Activated naive CD8-positive, alpha-beta T cell treated with anti-CD3 and anti-CD28 coated beads, Interleukin-2, amount 50 U/mL, for 24 hours (primary cell): ENCODE results near the gene TNFAIP3.
A peak's percentile ranks its signal among the peaks of the same experiment; 100 is the strongest.
"Not testable (repeated sequence)": the region's sequence is repeated elsewhere in the genome, so short reads cannot be mapped to it uniquely, and the experiment has no call there.

Experiments
- ATAC-seq: fragments of 150-1000 bp; cut with Tn5 transposase; one replicate; pipeline ENCODE4 v1.10.0; 2021
- DNase-seq: peaks from one replicate; pipeline ENCODE4 v3.0.0; 2021
- H3K27ac Mint-ChIP-seq: one replicate; pipeline ENCODE4 v1.8.0; 2021; ENCODE audit warnings: mild to moderate bottlenecking, mixed read lengths
- H3K27me3 Mint-ChIP-seq: one replicate; pipeline ENCODE4 v1.8.0; 2021; ENCODE audit warnings: mixed read lengths
- H3K36me3 Mint-ChIP-seq: one replicate; pipeline ENCODE4 v1.8.0; 2021; ENCODE audit warnings: low read depth, mixed read lengths
- H3K4me1 Mint-ChIP-seq: one replicate; pipeline ENCODE4 v1.8.0; 2021; ENCODE audit warnings: mixed read lengths
- H3K4me3 Mint-ChIP-seq: one replicate; pipeline ENCODE4 v1.8.0; 2021; ENCODE audit warnings: mild to moderate bottlenecking, moderate library complexity, mixed read lengths
- H3K9me3 Mint-ChIP-seq: one replicate; pipeline ENCODE4 v1.8.0; 2021; ENCODE audit warnings: mixed read lengths

Gene TNFAIP3

DNA sequence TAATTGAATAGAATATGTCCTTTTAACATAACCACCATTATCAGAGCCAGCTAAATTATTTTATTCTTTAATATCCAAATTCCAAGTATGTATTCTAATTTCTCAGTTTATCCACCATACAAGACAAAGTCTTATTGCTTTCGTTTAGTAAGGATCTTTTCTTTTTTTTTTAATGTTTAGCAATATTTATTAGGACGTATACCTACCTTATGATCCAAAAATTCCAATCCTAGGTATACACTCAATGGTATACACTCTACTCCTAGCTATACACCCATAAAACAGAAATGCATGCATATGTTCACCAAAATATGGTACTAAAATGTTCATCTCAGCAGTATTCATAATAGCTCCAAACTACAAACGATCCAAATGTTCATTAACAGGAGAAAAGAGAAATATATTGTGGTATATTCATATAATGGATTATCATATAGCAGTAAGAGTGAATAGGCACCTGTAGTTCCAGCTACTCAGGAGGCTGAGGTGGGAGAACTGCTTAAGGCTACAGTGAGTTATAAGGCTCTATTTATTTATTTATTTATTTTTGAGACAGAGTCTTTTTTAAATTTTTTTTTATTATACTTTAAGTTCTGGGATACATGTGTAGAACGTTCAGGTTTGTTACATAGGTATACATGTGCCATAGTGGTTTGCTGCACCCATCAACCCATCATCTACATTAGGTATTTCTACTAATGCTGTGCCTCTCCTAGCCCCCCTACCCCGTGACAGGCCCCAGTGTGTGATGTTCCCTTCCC lies 17.3 kb downstream of the TNFAIP3 start:
- Mint-ChIP-seq H3K27me3 (no peaks in the 10 kb centered on the region), H3K9me3 (peaks cover 12% of the 10 kb centered on the region), H3K27ac (peak overlapping the region; percentile 89), H3K4me3 (no peak overlapping the region), H3K4me1 (peaks cover 57% of the 10 kb centered on the region), H3K36me3 (peaks cover 79% of the 10 kb centered on the region)
- ATAC-seq: no peak
- DNase-seq: no peak

DNA sequence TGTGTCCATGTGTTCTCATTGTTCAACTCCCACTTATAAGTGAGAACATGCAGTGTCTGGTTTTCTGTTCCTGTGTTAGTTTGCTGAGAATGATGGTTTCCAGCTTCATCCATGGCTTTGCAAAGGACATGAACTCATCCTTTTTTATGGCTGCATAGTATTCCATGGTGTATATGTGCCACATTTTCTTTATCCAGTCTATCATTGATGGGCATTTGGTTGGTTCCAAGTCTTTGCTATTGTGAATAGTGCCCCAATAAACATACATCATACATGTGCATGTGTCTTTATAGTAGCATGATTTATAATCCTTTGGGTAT lies 17.8 kb downstream of the TNFAIP3 start:
- H3K27me3 Mint-ChIP-seq, H3K27ac Mint-ChIP-seq, ATAC-seq, H3K4me3 Mint-ChIP-seq, DNase-seq: not testable (repeated sequence)
- Mint-ChIP-seq H3K4me1 (peaks cover 55% of the 10 kb centered on the region), H3K36me3 (peaks cover 76% of the 10 kb centered on the region), H3K9me3 (peaks cover 13% of the 10 kb centered on the region)

- H3K4me3 Mint-ChIP-seq: not testable (repeated sequence)
Measured at GRCh38 chr6:137886226-137886625, 19.2 kb downstream of the TNFAIP3 start.

GRCh38 chr6:137890983-137891537 lies 24.0 kb downstream of the TNFAIP3 start:
- H3K27ac Mint-ChIP-seq: no peak overlapping the region
- H3K27me3 Mint-ChIP-seq: no peaks in the 10 kb centered on the region
- DNase-seq (no peak), ATAC-seq (no peak)
- peaks cover 24% of the 10 kb centered on the region for H3K36me3 Mint-ChIP-seq
- H3K9me3 Mint-ChIP-seq: peaks cover 13% of the 10 kb centered on the region
- H3K4me1 Mint-ChIP-seq: peaks cover 32% of the 10 kb centered on the region
- H3K4me3 Mint-ChIP-seq: no peak overlapping the region

More at GRCh38 chr6:137886226-137886625, 19.2 kb downstream of the TNFAIP3 start:
- H3K27ac Mint-ChIP-seq: peak overlapping the region; percentile 38
- not testable (repeated sequence) for ATAC-seq, DNase-seq, H3K27me3 Mint-ChIP-seq
- peaks cover 44% of the 10 kb centered on the region for H3K4me1 Mint-ChIP-seq
- H3K9me3 Mint-ChIP-seq: peaks cover 17% of the 10 kb centered on the region
- peaks cover 66% of the 10 kb centered on the region for H3K36me3 Mint-ChIP-seq

- Mint-ChIP-seq H3K9me3 (peaks cover 13% of the 10 kb centered on the region), H3K36me3 (peaks cover 12% of the 10 kb centered on the region), H3K27me3 (no peaks in the 10 kb centered on the region), H3K4me3 (no peak overlapping the region), H3K4me1 (peaks cover 29% of the 10 kb centered on the region), H3K27ac (no peak overlapping the region)
- no peak for ATAC-seq
- no peak for DNase-seq
Measured at GRCh38 chr6:137892271-137892708, 25.2 kb downstream of the TNFAIP3 start.

- Mint-ChIP-seq H3K9me3 (peaks cover 13% of the 10 kb centered on the region), H3K4me3 (no peak overlapping the region), H3K4me1 (peaks cover 29% of the 10 kb centered on the region), H3K36me3 (peaks cover 9% of the 10 kb centered on the region), H3K27me3 (no peaks in the 10 kb centered on the region), H3K27ac (no peak overlapping the region)
- DNase-seq: no peak
- ATAC-seq: no peak
Measured at GRCh38 chr6:137893181-137893580, 26.1 kb downstream of the TNFAIP3 start.

DNA sequence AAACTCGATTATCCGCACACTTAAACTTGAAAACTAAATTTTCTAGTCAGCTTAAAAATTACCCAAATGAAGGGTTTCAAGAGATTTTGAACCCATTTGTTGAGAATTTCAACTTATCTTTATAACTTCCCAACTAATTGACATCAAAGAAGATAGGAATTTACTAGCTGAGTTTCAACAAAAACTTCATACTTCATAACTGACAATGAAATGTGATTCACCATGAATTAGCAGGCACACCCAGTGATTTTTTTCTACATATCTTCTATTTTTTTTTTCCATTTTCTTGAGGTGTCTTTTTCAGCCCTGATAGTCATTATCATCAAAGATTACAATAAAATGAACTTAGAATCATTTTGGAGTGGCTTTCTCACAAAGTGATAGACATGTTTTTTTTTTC lies 26.7 kb downstream of the TNFAIP3 start:
- DNase-seq (no peak), ATAC-seq (no peak)
- Mint-ChIP-seq H3K27ac (no peak overlapping the region), H3K27me3 (no peaks in the 10 kb centered on the region), H3K36me3 (peaks cover 5% of the 10 kb centered on the region), H3K4me3 (no peak overlapping the region), H3K9me3 (peaks cover 8% of the 10 kb centered on the region), H3K4me1 (peaks cover 29% of the 10 kb centered on the region)

DNA sequence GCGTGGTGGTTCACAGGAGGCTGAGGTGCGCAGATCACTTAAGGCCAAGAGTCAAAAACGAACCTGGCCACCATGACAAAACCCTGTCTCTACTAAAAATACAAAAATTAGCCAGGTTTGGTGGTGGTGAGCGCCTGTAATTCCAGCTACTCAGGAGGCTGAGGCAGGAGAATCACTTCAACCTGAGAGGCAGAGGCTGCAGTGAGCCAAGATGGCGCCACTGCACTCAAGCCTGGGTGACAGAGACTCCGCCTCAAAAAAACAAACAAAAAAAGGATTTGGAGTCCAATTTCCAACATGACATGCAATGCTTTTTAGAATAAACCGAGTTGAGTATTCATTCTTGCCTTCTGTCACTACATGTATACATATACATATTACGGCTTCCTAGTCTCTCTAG lies 27.3 kb downstream of the TNFAIP3 start:
- DNase-seq, H3K4me3 Mint-ChIP-seq, H3K27me3 Mint-ChIP-seq, ATAC-seq, H3K36me3 Mint-ChIP-seq, H3K9me3 Mint-ChIP-seq, H3K27ac Mint-ChIP-seq: not testable (repeated sequence)
- peaks cover 32% of the 10 kb centered on the region for H3K4me1 Mint-ChIP-seq

GRCh38 chr6:137894779-137895385 lies 27.8 kb downstream of the TNFAIP3 start:
- H3K36me3 Mint-ChIP-seq: peaks cover 2% of the 10 kb centered on the region
- DNase-seq (no peak), ATAC-seq (no peak)
- H3K4me1 Mint-ChIP-seq: peaks cover 29% of the 10 kb centered on the region
- peaks cover 3% of the 10 kb centered on the region for H3K9me3 Mint-ChIP-seq
- no peak overlapping the region for H3K4me3 Mint-ChIP-seq
- no peaks in the 10 kb centered on the region for H3K27me3 Mint-ChIP-seq
- peak overlapping the region; percentile 54 for H3K27ac Mint-ChIP-seq

- H3K36me3 Mint-ChIP-seq: no peaks in the 10 kb centered on the region
- H3K27me3 Mint-ChIP-seq: no peaks in the 10 kb centered on the region
Measured at GRCh38 chr6:137896647-137897046, 29.6 kb downstream of the TNFAIP3 start.

GRCh38 chr6:137900815-137901214 lies 33.8 kb downstream of the TNFAIP3 start:
- Mint-ChIP-seq H3K36me3 (no peaks in the 10 kb centered on the region), H3K27ac (no peak overlapping the region), H3K27me3 (no peaks in the 10 kb centered on the region), H3K4me1 (peaks cover 55% of the 10 kb centered on the region), H3K9me3 (peaks cover 5% of the 10 kb centered on the region), H3K4me3 (no peak overlapping the region)
- ATAC-seq: no peak
- DNase-seq: no peak

More at GRCh38 chr6:137896647-137897046, 29.6 kb downstream of the TNFAIP3 start:
- no peak overlapping the region for H3K27ac Mint-ChIP-seq
- ATAC-seq (peak; percentile 59), DNase-seq (no peak)
- no peak overlapping the region for H3K4me3 Mint-ChIP-seq
- H3K4me1 Mint-ChIP-seq: peaks cover 35% of the 10 kb centered on the region
- no peaks in the 10 kb centered on the region for H3K9me3 Mint-ChIP-seq

- Mint-ChIP-seq H3K9me3 (peaks cover 5% of the 10 kb centered on the region), H3K27ac (peak overlapping the region; percentile 4), H3K4me3 (no peak overlapping the region), H3K27me3 (no peaks in the 10 kb centered on the region), H3K36me3 (no peaks in the 10 kb centered on the region), H3K4me1 (peaks cover 61% of the 10 kb centered on the region)
- DNase-seq: no peak
- no peak for ATAC-seq
Measured at GRCh38 chr6:137901454-137901853, 34.4 kb downstream of the TNFAIP3 start.

- DNase-seq: no peak
- no peaks in the 10 kb centered on the region for H3K27me3 Mint-ChIP-seq
- H3K27ac Mint-ChIP-seq: peak overlapping the region; percentile 99
- no peak overlapping the region for H3K4me3 Mint-ChIP-seq
- peaks cover 65% of the 10 kb centered on the region for H3K4me1 Mint-ChIP-seq
- H3K9me3 Mint-ChIP-seq: peaks cover 5% of the 10 kb centered on the region
- no peak for ATAC-seq
- H3K36me3 Mint-ChIP-seq: no peaks in the 10 kb centered on the region
Measured at GRCh38 chr6:137902699-137903098, 35.6 kb downstream of the TNFAIP3 start.

DNA sequence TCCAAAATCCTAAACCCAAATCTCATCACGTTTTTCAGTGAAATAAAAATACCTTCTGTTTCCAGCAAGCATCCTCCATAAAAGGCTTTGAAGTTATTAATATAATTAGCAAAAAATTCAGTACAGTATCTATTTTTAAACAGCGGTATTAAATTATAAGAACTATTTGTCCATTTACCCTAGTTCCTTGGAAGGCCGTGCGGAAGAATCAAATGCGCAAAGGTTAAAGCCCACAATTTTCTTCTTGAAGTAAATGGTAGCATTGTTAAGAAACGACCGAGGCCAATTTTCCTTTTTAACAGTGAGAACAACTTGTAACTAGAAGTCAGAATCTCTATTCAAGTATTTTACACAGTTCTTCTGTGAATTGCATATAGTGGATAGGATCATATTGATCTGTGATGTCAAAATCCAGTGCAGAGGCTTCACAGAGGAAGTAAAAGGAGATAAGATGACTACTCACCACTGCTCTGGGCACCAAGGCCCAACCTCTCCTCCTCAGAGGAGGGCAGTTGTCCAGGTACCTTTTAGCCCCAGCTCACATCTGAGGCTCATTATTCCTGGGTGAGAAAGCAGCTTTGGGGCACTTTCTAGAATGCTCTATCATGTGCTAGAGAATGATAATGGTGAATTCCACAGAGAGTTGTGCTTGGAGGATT lies 36.3 kb downstream of the TNFAIP3 start:
- peaks cover 5% of the 10 kb centered on the region for H3K9me3 Mint-ChIP-seq
- H3K4me1 Mint-ChIP-seq: peaks cover 70% of the 10 kb centered on the region
- DNase-seq: no peak
- no peak for ATAC-seq
- H3K36me3 Mint-ChIP-seq: no peaks in the 10 kb centered on the region
- H3K27ac Mint-ChIP-seq: peak overlapping the region; percentile 99
- H3K27me3 Mint-ChIP-seq: no peaks in the 10 kb centered on the region
- no peak overlapping the region for H3K4me3 Mint-ChIP-seq
